Fibroblast of villous mesenchyme (primary cell): ENCODE measurements around the gene HOXB3. TPM values are rescaled to one million over a fixed set of nuclear protein-coding genes. Genes with fewer than 3 reads are reported as not detected.

Source experiments
- DNase-seq: peaks from one replicate; pipeline ENCODE4 v3.0.0-alpha.2; 2010; ENCODE audit warnings: low read depth
- H3K4me3 ChIP-seq: 2 replicates; pipeline ENCODE4 v1.5.1; 2011; ENCODE audit warnings: low read depth, mild to moderate bottlenecking, low read length
- total RNA-seq: library from RNA; depleted of rRNA; stranded (reverse); fragments of >200 nt; gene quantifications from 2 replicates; pipeline ENCODE4 v1.2.3, GENCODE V29; 2012
- TF ChIP-seq, protein P1 (sequence below): IDR thresholded peaks from 2 replicates; pipeline ENCODE4 v1.5.1; 2012; ENCODE audit warnings: low read depth, mild to moderate bottlenecking, low read length; ENCODE audit not compliant: insufficient read depth

Gene HOXB3
- total RNA-seq, 1 donor = 4.3 TPM

DNA sequence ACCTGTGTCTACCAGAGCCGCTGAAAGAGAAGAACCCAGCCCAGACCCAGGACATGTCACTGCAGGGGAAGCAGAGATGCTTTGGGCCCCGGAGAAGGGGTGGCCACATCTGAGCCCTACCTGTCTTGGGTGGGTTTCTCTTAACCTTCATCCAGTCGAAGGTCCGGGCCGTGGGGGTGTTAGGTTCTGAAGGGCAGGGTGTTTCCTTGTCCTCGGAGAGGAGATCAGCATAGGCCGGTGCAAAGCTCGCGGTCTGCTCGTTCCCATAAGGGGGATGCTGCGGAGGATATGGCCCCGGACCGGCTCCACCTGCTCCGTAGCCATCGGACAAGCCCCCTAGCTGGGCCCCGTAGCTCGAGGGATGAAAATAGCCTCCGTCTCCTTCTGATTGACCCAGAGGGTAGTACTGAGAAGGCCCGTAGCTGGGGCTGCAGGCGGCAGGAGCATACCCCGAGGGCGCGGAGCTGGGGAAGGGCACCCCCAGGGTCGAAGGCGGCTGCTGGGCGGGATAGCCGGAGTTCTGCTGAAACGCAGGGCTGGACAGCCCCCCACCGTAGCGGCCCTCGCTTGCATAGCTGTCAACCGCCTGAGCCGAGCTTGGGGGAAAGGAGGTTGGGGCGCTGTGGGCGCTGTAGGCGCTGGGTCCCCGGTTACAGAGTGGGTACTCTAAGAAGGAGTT, 59.7 kb downstream of the HOXB3 start:
- DNase-seq = no peak
- H3K4me3 ChIP-seq = no peak overlapping the region
- TF ChIP-seq, protein P1, sequence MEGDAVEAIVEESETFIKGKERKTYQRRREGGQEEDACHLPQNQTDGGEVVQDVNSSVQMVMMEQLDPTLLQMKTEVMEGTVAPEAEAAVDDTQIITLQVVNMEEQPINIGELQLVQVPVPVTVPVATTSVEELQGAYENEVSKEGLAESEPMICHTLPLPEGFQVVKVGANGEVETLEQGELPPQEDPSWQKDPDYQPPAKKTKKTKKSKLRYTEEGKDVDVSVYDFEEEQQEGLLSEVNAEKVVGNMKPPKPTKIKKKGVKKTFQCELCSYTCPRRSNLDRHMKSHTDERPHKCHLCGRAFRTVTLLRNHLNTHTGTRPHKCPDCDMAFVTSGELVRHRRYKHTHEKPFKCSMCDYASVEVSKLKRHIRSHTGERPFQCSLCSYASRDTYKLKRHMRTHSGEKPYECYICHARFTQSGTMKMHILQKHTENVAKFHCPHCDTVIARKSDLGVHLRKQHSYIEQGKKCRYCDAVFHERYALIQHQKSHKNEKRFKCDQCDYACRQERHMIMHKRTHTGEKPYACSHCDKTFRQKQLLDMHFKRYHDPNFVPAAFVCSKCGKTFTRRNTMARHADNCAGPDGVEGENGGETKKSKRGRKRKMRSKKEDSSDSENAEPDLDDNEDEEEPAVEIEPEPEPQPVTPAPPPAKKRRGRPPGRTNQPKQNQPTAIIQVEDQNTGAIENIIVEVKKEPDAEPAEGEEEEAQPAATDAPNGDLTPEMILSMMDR = no peak

DNA sequence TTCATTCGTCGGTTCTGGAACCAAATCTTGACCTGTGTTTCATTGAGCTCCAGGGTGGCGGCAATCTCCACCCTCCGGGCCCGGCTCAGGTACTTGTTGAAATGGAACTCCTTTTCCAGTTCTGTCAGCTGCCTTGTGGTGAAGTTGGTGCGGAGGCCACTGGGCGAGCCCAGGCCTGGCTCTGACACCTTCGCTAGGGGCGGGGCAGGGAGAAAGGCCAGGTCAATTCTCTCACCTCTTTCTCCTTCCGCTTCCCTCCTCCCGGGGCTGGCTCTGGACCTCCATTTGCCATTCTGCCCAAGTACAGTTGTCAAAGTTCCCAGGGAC, 60.4 kb downstream of the HOXB3 start:
- no peak overlapping the region for H3K4me3 ChIP-seq
- DNase-seq = no peak
- TF ChIP-seq, protein P1 = no peak

DNA sequence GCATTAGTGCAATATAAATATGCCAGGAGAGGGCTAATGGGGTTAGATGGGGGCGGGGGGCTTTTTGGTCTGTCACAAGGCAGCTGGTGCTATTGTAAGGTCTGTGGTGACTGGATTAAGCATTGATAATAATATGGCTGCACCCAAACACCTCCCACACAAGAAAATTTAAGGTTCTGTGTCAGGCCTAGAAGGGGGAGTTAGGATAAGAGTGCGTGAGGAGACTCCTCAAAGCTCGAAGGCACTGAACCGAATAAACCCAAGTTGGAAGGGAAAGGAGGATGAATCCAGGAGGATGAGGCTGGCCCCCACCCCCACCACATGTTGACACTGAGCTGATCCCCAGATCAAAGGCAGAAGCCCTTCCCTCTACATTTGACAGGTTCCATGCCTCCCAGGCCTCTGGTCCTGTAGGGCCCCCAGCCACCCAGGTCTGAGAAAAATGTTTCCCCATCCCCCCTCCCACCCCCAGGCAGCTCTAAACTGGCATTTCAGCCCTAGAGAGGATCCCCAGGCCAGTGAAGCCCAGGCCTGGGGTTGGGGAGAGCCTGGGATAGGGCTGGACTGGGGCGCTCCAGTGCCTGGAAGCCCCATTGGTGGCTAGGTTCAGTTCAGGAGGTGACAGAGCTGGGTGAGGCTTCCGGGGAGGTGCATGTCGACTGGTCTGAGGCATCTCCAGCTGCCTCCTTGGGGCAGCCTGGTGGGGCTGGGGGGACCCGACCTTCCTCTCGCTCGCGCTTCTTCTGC, 60.9 kb downstream of the HOXB3 start:
- DNase-seq = no peak
- H3K4me3 ChIP-seq = no peak overlapping the region
- TF ChIP-seq, protein P1 = no peak

DNA sequence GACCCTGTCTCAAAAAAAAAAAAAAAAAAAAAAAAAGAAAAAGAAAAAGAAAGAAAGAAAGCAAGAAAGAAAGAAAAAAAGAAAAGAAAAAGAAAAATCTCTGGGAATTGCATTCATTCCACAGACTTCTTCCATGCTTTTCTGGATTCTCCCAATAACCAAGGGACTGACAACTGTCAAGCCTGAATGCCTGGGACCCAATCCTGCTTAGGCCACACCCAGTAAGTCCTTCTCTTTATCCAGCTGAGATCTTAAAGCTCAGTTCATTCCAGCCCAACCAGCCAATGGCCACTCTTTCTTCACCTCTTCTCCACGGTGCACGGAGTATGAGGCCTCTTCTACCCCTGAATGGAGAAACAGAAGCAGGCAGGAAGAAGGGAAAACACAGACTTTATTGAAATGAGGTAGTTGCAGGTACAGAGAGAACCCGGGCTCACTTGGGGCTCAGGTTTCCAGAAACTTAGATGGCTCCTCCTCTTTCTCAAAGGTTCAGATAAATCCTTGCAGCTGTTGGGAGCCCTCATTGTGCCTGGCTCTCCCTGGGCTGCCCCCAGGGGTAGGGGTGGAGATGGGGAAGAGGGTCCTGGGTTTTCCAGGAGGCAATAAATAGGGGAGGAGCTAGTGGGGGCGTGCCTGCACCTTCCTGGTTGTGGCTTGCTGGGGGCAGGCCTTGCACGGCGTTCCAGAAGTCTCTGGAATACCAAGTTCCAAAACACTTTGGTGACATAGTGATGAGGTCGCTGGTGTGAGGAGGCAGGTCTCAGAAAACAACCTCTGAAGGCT, 61.7 kb downstream of the HOXB3 start:
- no peak overlapping the region for H3K4me3 ChIP-seq
- no peak for DNase-seq
- TF ChIP-seq, protein P1 = no peak

DNA sequence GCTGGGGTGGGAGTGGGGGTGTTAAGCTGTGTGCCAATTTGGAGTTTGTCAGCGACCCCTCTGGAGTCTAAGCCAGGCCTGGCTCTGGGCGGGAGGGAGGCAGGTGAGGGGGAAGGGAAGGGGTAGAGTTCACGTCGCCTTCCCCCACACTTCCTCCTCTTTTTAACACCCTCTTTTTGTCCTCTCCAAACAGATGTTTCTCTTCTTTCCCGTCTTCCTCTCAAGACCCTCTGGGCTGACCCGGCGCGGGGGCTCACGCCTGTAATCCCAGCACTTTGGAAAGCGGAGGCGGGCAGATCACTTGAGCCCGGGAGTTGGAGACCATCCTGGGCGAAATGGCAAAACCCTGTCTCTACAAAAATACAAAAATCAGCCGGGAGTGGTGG, 62.5 kb downstream of the HOXB3 start:
- DNase-seq = no peak
- TF ChIP-seq, protein P1 = no peak
- no peak overlapping the region for H3K4me3 ChIP-seq

DNA sequence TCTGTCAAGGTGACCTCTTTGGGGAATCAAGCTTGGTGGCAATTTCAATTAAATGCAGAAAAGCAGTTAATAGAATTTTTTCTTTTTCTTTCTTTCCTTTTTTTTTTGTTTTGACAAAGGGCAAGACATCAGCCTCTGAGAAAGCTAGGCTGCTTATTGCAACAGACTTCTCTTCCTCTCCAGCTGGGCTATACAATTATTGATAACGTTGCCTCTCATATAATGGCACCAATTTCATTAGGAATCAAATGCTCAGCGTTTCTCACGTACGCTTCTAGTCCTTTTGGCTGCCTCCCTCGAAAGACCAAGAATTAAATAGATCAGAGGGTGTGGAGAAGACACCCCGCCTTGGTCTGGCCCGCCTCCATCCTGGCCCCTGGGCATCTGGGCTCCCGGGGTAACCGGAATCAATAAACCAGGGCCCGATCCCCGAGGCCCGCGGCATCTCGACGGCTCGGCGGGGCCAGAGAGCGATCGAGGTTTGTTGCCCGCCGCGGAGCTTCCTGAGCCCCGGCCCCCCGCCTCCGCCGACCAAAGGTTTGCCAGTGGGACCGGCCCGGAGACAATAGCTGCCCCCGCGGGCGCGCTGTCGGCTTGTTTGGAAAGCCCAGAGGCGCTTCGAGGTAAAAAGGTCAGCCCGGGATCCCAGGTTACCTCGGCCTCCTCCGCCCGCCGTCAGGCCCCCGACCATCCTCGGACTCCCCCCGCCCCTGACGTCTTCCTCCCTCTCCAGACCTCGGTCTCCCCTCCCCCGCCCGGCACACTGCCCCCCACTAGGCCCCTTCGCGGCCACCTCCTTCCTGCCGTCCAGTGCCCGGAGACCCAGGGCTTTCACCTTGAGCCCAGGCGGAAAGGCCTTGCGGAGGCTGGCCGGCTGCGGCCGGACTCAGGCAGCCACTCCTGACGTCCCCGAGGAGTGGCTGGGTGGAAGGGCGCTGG, 63.2 kb downstream of the HOXB3 start:
- H3K4me3 ChIP-seq = no peak overlapping the region
- DNase-seq = no peak
- TF ChIP-seq, protein P1 = no peak
